IPS-NIHi7 (cell line): ENCODE data around the gene IGF1.

Experiments
- DNase-seq: peaks from one replicate; pipeline ENCODE4 v3.0.0; 2012; ENCODE audit warnings: mixed read lengths; ENCODE audit errors: extremely low spot score

Gene IGF1

DNA sequence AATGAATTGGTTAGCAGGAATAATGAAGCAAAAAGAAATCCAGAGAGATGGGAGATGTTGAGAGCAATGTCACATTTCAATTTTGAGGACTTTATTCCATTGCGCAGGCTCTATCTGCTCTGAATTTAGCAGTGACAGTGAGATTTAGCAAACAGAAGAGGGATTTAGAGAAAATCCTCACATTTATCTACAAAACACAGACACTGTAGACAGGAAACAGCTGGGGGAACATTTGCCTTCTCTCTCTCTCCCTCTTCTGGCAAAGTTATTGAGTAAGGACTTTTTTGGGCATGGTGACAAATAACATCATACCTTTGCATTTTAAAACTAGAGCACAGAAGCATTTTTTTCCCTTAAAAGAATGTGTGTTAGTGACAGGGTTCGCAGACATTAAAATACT is at the start of gene IGF1:
Gene IGF1, minus strand, starts transcription at position 158 of the 400 bp plus-strand sequence. CDS start 182 bp downstream, outside the sequence.
- DNase-seq, result no peak

- DNase-seq, result no peak
Measured at GRCh38 chr12:102528111-102528510, 47.7 kb upstream of the IGF1 start.

DNA sequence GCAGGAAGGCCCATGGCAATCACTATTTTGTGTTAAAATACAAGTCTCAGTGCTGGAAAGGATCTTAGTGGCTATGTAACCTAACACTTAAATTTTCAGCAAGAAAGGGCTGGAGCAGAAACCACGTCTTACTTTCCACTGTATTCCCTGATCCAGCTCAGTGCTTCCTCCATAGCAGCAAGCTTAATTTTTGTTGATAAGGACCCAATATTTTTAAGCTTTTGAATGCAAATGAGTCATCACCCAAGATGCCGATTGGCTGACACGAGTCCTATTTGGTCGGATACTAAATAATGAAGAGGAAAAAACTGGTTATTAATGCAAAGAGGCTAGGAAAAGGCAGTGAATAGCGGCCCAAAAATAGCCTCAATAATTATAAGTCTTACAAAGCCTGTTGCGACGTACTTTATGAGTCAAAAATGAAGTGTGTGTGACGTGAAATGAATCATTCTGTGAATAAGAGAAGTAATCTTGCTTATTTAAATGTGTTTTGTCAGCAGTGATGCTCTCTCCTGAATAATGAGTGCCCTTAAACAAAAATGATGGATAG is 46.9 kb upstream of the IGF1 start:
- DNase-seq, result no peak

DNA sequence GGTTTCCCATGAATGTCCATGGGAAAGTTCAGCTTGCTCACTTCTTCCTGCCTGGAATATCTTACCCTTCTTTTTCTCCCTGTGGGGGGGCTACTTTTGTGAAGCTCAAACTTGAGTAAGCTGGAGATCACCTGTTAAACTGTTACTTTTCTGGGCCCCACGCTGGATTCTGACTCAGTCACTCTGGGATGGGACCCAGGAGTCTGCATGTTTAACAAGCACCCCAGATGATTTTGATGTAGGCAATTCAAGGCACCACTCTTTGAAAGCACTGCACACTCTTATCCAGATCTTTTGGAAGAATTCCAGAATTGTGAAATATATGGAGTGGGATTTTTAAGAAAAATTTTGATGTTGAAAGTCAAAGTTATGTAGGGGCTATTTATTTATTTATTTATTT is 46.3 kb upstream of the IGF1 start:
- no peak for DNase-seq

DNA sequence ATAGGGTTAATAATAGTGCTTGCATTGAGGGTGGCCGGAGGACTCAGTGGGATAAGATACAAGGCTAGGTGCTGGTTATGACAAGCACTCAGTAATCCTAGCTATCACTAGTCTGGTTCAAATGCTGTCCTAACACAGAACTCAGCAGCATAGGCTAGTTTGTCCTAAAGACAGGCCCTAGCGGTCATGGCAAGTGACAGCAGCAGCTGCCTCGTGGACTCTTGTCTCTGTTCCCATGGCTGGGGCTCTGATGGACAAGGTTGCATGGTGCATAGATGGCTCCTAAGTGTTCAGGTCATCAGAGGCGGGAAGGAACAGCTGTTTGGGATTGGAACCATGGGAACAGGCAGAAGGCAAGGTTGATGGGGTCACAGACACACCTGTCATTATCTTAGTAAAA is 42.4 kb upstream of the IGF1 start:
- peak; percentile 21 for DNase-seq

DNA sequence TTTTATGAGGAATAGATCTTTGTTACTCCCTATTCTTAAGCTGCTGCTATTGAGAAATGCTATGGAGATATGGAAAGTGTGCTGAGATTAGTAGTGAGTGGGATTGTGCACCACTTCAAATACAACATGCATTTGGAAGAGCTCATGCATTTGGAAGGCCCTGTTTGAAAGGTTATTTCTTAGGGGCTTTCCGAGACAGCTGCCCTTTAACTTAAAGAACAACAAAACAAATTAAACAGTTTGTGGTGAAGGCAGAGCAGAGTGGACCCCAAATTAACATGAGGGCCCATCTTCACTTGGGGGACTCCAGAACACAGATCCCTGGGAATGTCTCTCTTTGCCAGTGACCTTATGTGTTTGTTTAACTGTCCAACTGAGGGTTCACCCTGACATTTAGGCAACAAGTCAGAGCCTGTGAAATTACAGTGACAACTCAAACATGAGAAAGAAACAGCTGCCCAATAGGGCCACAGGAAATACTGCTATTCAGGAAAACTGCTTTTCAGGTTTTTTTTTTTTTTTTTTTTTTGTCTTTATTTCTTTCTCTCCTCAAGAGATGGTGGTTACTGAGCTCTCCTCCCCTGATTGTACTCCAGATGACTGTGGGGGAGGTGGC is 41.4 kb upstream of the IGF1 start:
- no peak for DNase-seq

DNA sequence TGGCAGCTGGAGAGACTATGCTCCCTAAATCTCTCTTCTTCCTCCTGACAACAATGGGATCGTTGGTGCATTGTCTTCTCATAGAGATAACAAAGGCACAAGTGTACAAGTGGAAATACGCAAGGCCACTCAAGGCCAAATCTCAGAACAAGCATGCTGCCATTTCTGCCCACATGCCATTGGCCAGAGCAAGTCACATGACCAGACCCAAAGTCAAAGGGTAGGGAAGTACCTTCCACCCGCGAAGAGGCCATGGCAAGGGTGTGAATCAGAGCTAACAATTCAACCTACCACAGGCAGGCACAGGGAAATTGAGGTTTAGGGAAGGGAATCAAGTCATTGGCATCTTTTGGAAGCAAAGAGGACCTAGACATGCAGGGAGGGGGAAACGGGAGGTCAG is 38.5 kb upstream of the IGF1 start:
- no peak for DNase-seq

DNA sequence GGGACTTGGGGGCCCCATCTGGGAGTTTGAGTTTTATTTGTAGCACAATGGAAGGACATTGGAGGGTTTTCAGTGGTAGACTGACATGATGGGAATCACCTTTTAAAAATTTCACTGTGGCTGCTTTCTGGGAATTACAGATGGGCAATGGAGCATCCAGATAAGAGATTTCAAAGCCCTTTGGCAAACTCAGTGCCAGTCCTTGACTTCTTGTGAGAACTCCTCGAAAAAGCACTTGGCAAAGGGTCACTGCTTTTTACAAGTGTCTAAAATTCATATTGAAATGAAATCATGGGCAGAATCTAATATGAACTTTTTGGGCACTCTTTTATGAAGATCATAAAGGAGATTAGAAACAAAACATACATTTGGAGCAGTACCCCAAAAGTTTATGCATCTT is 34.3 kb upstream of the IGF1 start:
- DNase-seq, result no peak

DNA sequence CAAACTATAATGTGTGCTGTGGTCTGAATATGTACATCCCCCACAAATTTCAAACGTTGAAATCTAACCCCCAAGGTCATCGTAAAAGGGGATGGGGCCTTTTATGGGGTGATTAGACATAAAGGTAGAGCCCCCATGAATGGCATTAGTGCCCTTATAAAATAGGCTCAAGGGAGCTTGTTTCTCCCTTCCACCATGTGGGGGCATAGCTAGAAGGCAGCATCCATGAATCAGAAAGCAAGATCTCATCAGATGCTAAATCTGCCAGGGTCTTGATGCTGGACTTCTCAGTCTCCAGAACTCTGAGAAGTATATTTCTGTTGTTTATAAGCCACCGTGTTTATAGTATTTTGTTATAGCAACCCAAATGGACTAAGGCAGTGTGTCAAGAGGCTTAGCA is 33.4 kb upstream of the IGF1 start:
- DNase-seq, result no peak

DNA sequence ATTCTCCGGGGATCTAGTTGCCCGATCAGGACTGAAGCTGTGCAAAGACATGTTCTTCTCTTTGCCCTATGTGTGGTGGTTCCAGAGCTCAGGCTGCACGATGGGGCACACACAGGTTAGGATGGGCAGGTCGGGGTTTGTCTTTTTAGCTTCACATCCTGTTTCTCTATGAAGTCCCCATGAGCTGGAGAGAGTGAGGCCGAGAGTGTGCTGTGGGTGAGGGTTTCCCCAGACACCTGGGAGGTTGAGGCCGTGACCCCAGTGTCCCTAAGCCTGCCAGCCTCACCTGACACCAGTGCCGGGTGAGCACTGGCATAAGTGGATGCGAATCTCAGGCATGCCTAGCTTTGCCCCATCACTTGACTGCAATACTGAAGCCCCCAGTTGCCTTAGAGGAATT is 32.9 kb upstream of the IGF1 start:
- no peak for DNase-seq

- no peak for DNase-seq
Measured at GRCh38 chr12:102512523-102512922, 32.2 kb upstream of the IGF1 start.

- DNase-seq, result no peak
Measured at GRCh38 chr12:102511575-102511974, 31.2 kb upstream of the IGF1 start.

- DNase-seq, result no peak
Measured at GRCh38 chr12:102510463-102510862, 30.1 kb upstream of the IGF1 start.

DNA sequence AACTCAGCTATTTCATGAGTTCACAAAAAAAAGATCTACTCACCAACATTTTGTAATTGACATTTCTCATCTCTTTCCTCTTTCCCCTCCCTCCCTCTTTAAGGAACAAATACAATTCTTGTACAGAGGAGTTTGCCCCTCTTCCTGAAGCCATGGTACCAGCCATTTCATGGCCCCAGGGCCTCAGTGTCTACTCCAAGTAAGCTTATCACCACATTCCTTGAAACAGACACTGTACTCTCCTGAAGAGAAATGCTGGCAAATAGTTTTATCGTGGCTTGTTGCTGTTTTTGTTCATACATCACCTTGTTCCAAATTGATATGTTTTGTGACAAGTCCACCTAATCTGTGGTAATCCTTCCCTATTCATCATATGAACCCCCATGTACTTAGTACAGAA is 29.7 kb upstream of the IGF1 start:
- no peak for DNase-seq

- DNase-seq, result no peak
Measured at GRCh38 chr12:102509123-102509626, 28.8 kb upstream of the IGF1 start.

GRCh38 chr12:102508052-102508451 is 27.7 kb upstream of the IGF1 start:
- DNase-seq, result no peak

GRCh38 chr12:102507301-102507700 is 26.9 kb upstream of the IGF1 start:
- no peak for DNase-seq

- no peak for DNase-seq
Measured at GRCh38 chr12:102504871-102505270, 24.5 kb upstream of the IGF1 start.

- DNase-seq, result no peak
Measured at GRCh38 chr12:102504280-102504679, 23.9 kb upstream of the IGF1 start.

DNA sequence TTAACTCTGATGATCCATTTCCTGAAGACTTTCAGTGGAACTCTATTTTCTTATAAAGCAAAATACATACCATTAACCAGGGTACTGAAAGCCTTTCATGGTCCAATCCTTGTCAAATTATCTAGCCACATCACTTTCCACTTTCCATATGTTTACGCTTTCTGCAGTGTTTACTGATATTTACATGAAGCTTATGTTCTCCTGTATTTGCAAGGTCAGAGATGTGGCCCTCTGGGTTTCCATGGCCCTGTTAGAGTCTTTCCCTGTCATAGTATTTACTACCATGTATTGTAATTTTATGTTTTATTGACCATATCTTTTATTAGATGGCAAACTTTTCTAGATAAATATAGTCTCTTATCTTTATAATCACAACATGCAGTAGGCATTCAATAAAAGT is 23.5 kb upstream of the IGF1 start:
- no peak for DNase-seq

GRCh38 chr12:102503056-102503681 is 22.8 kb upstream of the IGF1 start:
- DNase-seq, result no peak

DNA sequence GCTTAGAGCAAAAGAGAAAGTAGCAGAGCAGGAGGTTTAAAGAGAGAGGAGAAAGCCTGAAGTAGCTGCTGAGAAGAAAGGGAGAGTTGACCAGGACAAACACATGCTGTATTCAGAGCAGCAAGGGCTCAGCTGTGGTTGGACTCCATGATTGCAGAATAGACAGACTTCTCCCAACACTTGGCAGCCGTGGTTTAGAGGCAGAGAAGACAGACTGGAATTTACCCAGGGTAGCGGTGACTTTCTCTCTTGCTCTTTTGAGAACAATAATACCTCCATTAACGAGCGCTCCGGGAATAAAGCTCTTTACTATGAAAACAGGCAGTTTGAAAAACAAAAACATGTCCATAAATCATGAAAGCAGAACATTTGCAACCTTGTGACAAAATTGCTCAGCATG is 21.4 kb upstream of the IGF1 start:
- DNase-seq, result no peak

GRCh38 chr12:102498471-102498870 is 18.1 kb upstream of the IGF1 start:
- DNase-seq, result no peak
